ENCODE results near the gene SLC29A2. TPM values are rescaled to one million over a fixed set of nuclear protein-coding genes. Genes with fewer than 3 reads are reported as not detected.

The SLC29A2 gene
- total and polyA plus RNA-seq, 2 of the 8 experiments (the other 6 are each of a cell fraction or from before 2014, with no cell fraction given) = 29.3 to 31.6 TPM

- TF ChIP-seq, protein P1, sequence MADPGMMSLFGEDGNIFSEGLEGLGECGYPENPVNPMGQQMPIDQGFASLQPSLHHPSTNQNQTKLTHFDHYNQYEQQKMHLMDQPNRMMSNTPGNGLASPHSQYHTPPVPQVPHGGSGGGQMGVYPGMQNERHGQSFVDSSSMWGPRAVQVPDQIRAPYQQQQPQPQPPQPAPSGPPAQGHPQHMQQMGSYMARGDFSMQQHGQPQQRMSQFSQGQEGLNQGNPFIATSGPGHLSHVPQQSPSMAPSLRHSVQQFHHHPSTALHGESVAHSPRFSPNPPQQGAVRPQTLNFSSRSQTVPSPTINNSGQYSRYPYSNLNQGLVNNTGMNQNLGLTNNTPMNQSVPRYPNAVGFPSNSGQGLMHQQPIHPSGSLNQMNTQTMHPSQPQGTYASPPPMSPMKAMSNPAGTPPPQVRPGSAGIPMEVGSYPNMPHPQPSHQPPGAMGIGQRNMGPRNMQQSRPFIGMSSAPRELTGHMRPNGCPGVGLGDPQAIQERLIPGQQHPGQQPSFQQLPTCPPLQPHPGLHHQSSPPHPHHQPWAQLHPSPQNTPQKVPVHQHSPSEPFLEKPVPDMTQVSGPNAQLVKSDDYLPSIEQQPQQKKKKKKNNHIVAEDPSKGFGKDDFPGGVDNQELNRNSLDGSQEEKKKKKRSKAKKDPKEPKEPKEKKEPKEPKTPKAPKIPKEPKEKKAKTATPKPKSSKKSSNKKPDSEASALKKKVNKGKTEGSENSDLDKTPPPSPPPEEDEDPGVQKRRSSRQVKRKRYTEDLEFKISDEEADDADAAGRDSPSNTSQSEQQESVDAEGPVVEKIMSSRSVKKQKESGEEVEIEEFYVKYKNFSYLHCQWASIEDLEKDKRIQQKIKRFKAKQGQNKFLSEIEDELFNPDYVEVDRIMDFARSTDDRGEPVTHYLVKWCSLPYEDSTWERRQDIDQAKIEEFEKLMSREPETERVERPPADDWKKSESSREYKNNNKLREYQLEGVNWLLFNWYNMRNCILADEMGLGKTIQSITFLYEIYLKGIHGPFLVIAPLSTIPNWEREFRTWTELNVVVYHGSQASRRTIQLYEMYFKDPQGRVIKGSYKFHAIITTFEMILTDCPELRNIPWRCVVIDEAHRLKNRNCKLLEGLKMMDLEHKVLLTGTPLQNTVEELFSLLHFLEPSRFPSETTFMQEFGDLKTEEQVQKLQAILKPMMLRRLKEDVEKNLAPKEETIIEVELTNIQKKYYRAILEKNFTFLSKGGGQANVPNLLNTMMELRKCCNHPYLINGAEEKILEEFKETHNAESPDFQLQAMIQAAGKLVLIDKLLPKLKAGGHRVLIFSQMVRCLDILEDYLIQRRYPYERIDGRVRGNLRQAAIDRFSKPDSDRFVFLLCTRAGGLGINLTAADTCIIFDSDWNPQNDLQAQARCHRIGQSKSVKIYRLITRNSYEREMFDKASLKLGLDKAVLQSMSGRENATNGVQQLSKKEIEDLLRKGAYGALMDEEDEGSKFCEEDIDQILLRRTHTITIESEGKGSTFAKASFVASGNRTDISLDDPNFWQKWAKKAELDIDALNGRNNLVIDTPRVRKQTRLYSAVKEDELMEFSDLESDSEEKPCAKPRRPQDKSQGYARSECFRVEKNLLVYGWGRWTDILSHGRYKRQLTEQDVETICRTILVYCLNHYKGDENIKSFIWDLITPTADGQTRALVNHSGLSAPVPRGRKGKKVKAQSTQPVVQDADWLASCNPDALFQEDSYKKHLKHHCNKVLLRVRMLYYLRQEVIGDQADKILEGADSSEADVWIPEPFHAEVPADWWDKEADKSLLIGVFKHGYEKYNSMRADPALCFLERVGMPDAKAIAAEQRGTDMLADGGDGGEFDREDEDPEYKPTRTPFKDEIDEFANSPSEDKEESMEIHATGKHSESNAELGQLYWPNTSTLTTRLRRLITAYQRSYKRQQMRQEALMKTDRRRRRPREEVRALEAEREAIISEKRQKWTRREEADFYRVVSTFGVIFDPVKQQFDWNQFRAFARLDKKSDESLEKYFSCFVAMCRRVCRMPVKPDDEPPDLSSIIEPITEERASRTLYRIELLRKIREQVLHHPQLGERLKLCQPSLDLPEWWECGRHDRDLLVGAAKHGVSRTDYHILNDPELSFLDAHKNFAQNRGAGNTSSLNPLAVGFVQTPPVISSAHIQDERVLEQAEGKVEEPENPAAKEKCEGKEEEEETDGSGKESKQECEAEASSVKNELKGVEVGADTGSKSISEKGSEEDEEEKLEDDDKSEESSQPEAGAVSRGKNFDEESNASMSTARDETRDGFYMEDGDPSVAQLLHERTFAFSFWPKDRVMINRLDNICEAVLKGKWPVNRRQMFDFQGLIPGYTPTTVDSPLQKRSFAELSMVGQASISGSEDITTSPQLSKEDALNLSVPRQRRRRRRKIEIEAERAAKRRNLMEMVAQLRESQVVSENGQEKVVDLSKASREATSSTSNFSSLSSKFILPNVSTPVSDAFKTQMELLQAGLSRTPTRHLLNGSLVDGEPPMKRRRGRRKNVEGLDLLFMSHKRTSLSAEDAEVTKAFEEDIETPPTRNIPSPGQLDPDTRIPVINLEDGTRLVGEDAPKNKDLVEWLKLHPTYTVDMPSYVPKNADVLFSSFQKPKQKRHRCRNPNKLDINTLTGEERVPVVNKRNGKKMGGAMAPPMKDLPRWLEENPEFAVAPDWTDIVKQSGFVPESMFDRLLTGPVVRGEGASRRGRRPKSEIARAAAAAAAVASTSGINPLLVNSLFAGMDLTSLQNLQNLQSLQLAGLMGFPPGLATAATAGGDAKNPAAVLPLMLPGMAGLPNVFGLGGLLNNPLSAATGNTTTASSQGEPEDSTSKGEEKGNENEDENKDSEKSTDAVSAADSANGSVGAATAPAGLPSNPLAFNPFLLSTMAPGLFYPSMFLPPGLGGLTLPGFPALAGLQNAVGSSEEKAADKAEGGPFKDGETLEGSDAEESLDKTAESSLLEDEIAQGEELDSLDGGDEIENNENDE (IDR thresholded peaks at IDR 0.05; ENCODE audit: insufficient replicate concordance, low read length) = no peak
- TF ChIP-seq EZH2 (IDR thresholded peaks at IDR 0.05; ENCODE audit: low read depth, low read length, severe bottlenecking) (no peak), CTCF (IDR thresholded peaks at IDR 0.05; ENCODE audit: control extremely low read depth in 1 of 3, insufficient read depth in 1 of 3, low read depth in 1 of 3, low read length in 3 of 3) (peak in 2 of 3 experiments; percentile 65 to 75; a peak in 3 of 4 replicates), GTF2F1 (IDR thresholded peaks at IDR 0.05; ENCODE audit: borderline replicate concordance, low read depth, low read length) (no peak), CHD2 (IDR thresholded peaks at IDR 0.05; ENCODE audit: low read length) (no peak), SUZ12 (IDR thresholded peaks at IDR 0.05; ENCODE audit: low read length) (0 out of 2 replicates have a peak, but pooled peaks have one; percentile 15)
Measured at GRCh38 chr11:66336234-66337102, 35.1 kb downstream of the SLC29A2 start, which contains the start of gene RIN1 (continued).
